ENCODE results near the gene FAM72B. TPM values are rescaled to one million over a fixed set of nuclear protein-coding genes. Genes with fewer than 3 reads are reported as not detected.
"Not testable (repeated sequence)": the region's sequence is repeated elsewhere in the genome, so short reads cannot be mapped to it uniquely, and the experiment has no call there.

The FAM72B gene
- polyA plus RNA-seq, 4 donors = 3.1 to 4.5 (median 3.9) TPM

GRCh38 chr1:121156958-121157603 is 27.1 kb downstream of the FAM72B start:
- not testable (repeated sequence) for DNase-seq (ENCODE audit: low read depth in 4 of 4, low spot score in 3 of 4)

GRCh38 chr1:121155671-121156358 is 28.3 kb downstream of the FAM72B start:
- DNase-seq (ENCODE audit: low read depth in 4 of 4, low spot score in 3 of 4) = not testable (repeated sequence)

- DNase-seq (ENCODE audit: low read depth in 4 of 4, low spot score in 3 of 4) = not testable (repeated sequence)
Observed at GRCh38 chr1:121154811-121155210, 29.3 kb downstream of the FAM72B start.

GRCh38 chr1:121152788-121153187 is 31.4 kb downstream of the FAM72B start:
- not testable (repeated sequence) for DNase-seq (ENCODE audit: low read depth in 4 of 4, low spot score in 3 of 4)

- DNase-seq (ENCODE audit: low read depth in 4 of 4, low spot score in 3 of 4) = not testable (repeated sequence)
Observed at GRCh38 chr1:121151294-121151693, 32.8 kb downstream of the FAM72B start.

GRCh38 chr1:121148489-121149190 is 35.5 kb downstream of the FAM72B start:
- DNase-seq (ENCODE audit: low read depth in 4 of 4, low spot score in 3 of 4) = not testable (repeated sequence)

- DNase-seq (ENCODE audit: low read depth in 4 of 4, low spot score in 3 of 4) = not testable (repeated sequence)
Observed at GRCh38 chr1:121140393-121140792, 43.7 kb downstream of the FAM72B start.

- not testable (repeated sequence) for DNase-seq (ENCODE audit: low read depth in 4 of 4, low spot score in 3 of 4)
Observed at GRCh38 chr1:121131494-121131893, 52.6 kb downstream of the FAM72B start.

- not testable (repeated sequence) for DNase-seq (ENCODE audit: low read depth in 4 of 4, low spot score in 3 of 4)
Observed at GRCh38 chr1:121118480-121118824, 65.7 kb downstream of the FAM72B start.

Other genes starting within 250 kb of the FAM72B start
- gene SRGAP2C, start 635 bp upstream of the FAM72B start, polyA plus RNA-seq (ENCODE audit: insufficient read length in 4 of 4) = 10 to 100 TPM; 11.9 to 25.0 (median 18.6) TPM

All from left renal pelvis (tissue), 4 donors.